Naive thymus-derived CD4-positive, alpha-beta T cell (primary cell): Measurements from ENCODE around the gene GSTCD. TPM values are rescaled to one million over a fixed set of nuclear protein-coding genes. Genes with fewer than 3 reads are reported as not detected.

Experiments
- ATAC-seq: fragments of 150-1000 bp; cut with Tn5 transposase; 2 replicates; pipeline ENCODE4 v1.10.0; 2021; ENCODE audit warnings: mild to moderate bottlenecking, moderate library complexity
- CTCF ChIA-PET: fragments of 350-600 bp; sonication (Branson Sonifier 250); formaldehyde crosslinking; loops from one replicate; lab custom pipeline; 2021; ENCODE audit warnings: antibody characterized with exemption; lab: Charles Lee
- POLR2A ChIA-PET: fragments of 350-600 bp; sonication (Branson Sonifier 250); formaldehyde crosslinking; loops from one replicate; lab custom pipeline; 2021; ENCODE audit warnings: antibody characterized with exemption, inconsistent platforms; lab: Charles Lee
- DNase-seq, 9 donors: peaks; one replicate each; pipeline versions ENCODE4 v3.0.0 to v3.0.0-alpha.2; 2020 to 2022; ENCODE audit warnings: mixed read lengths in 1 of 9
- H3K27ac ChIP-seq: one replicate; pipeline ENCODE4 v1.7.0; 2013; ENCODE audit warnings: mild to moderate bottlenecking, low read depth, low read length, moderate library complexity
- H3K27me3 ChIP-seq, 2 donors: one replicate each; pipeline ENCODE4 v1.7.0; 2013; ENCODE audit warnings: low read length in 2 of 2, mild to moderate bottlenecking in 2 of 2, moderate library complexity in 2 of 2; ENCODE audit not compliant: control insufficient read depth in 2 of 2, insufficient read depth in 2 of 2
- H3K36me3 ChIP-seq, 3 experiments: 1 replicate in 2 of 3; 2 replicates in 1 of 3; pipeline ENCODE4 v1.7.0; 2013; ENCODE audit warnings: low read length in 3 of 3, mild to moderate bottlenecking in 3 of 3, moderate library complexity in 1 of 3; ENCODE audit not compliant: insufficient read depth in 3 of 3, control insufficient read depth in 2 of 3
- H3K4me1 ChIP-seq, 2 donors: one replicate each; pipeline ENCODE4 v1.7.0; 2013; ENCODE audit warnings: low read length in 2 of 2, mild to moderate bottlenecking in 2 of 2, moderate library complexity in 1 of 2; ENCODE audit not compliant: control insufficient read depth in 2 of 2, insufficient read depth in 2 of 2
- H3K4me3 ChIP-seq: 2 replicates; pipeline ENCODE4 v1.7.0; 2013; ENCODE audit warnings: mild to moderate bottlenecking, low read length
- H3K9me3 ChIP-seq, 3 experiments: 1 replicate in 2 of 3; 2 replicates in 1 of 3; pipeline ENCODE4 v1.7.0; 2013; ENCODE audit warnings: low read length in 3 of 3; ENCODE audit not compliant: control insufficient read depth in 2 of 3
- H3K27ac Mint-ChIP-seq, 9 donors: one replicate each; pipeline ENCODE4 v1.8.0; 2020 to 2022; ENCODE audit warnings: mixed read lengths in 9 of 9, mild to moderate bottlenecking in 8 of 9, moderate library complexity in 5 of 9, inconsistent platforms in 2 of 9
- H3K27me3 Mint-ChIP-seq, 5 donors: one replicate each; pipeline ENCODE4 v1.8.0; 2021 to 2022; ENCODE audit warnings: mixed read lengths in 5 of 5, mild to moderate bottlenecking in 1 of 5
- H3K36me3 Mint-ChIP-seq, 5 donors: one replicate each; pipeline ENCODE4 v1.8.0; 2020 to 2022; ENCODE audit warnings: mixed read lengths in 5 of 5, mild to moderate bottlenecking in 3 of 5, inconsistent platforms in 1 of 5
- H3K4me1 Mint-ChIP-seq, 7 donors: one replicate each; pipeline ENCODE4 v1.8.0; 2020 to 2022; ENCODE audit warnings: mixed read lengths in 7 of 7, mild to moderate bottlenecking in 3 of 7, inconsistent platforms in 1 of 7
- H3K4me3 Mint-ChIP-seq, 10 donors: one replicate each; pipeline ENCODE4 v1.8.0; 2020 to 2022; ENCODE audit warnings: mild to moderate bottlenecking in 10 of 10, mixed read lengths in 10 of 10, moderate library complexity in 6 of 10, inconsistent platforms in 2 of 10
- H3K9me3 Mint-ChIP-seq, 11 donors: one replicate each; pipeline ENCODE4 v1.8.0; 2020 to 2022; ENCODE audit warnings: mixed read lengths in 11 of 11, mild to moderate bottlenecking in 4 of 11, inconsistent platforms in 1 of 11, moderate library complexity in 1 of 11
- intact Hi-C, 2 donors: fragments of 100-400 bp; cut with micrococcal nuclease; formaldehyde crosslinking; loops; one replicate each; pipeline ENCODE4 v1.15.1; 2023
- polyA plus RNA-seq, 2 donors: library from polyadenylated mRNA; unstranded; fragments of 300-500 nt; fragmentation: Illumina TruSeq; gene quantifications; one replicate each; pipeline ENCODE4 v1.2.3, GENCODE V29; 2021
- total RNA-seq, 6 experiments: library from RNA in 5 of 6; stranded (reverse) in 5 of 6; gene quantifications; 1 replicate in 5 of 6; 2 replicates in 1 of 6; pipeline ENCODE4 v1.2.3 and lab custom pipeline; 2021 to 2026

The GSTCD gene
- total and polyA plus RNA-seq, 7 experiments from 2014 or later, result 3.8 to 9.2 (median 5.8) TPM

- Mint-ChIP-seq H3K36me3 (peaks cover 1 to 33% (median 10%) of the 10 kb centered on the region in 5 donors), H3K4me1 (peaks cover 0 to 2% (median 0%) of the 10 kb centered on the region in 7 donors), H3K27ac (no peak overlapping the region), H3K4me3 (no peak overlapping the region), H3K9me3 (peaks cover 0 to 1% (median 0%) of the 10 kb centered on the region in 11 donors), H3K27me3 (no peaks in the 10 kb centered on the region)
- POLR2A ChIA-PET, result no interaction called here
- no peak overlapping the region for H3K27ac ChIP-seq
- no peaks in the 10 kb centered on the region for H3K9me3 ChIP-seq
- no peaks in the 10 kb centered on the region for H3K27me3 ChIP-seq
- ATAC-seq (no peak), DNase-seq (no peak)
- CTCF ChIA-PET, result no interaction called here
- intact Hi-C loops, result no loop called here
- no peak overlapping the region for H3K4me3 ChIP-seq
- no peaks in the 10 kb centered on the region for H3K36me3 ChIP-seq
- H3K4me1 ChIP-seq, result no peaks in the 10 kb centered on the region
These were observed 71.6 kb downstream of the GSTCD start for GRCh38 chr4:105780176-105780575.

GRCh38 chr4:105784761-105785160 lies 76.2 kb downstream of the GSTCD start:
- POLR2A ChIA-PET, result no interaction called here
- no peak for DNase-seq
- CTCF ChIA-PET, result no interaction called here

GRCh38 chr4:105785792-105786191 lies 77.2 kb downstream of the GSTCD start:
- no peaks in the 10 kb centered on the region for H3K27me3 ChIP-seq
- H3K27ac ChIP-seq, result no peak overlapping the region
- Mint-ChIP-seq H3K27me3 (no peaks in the 10 kb centered on the region), H3K4me1 (peaks cover 0 to 4% (median 0%) of the 10 kb centered on the region in 7 donors), H3K27ac (no peak overlapping the region), H3K4me3 (no peak overlapping the region), H3K36me3 (peaks cover 0 to 23% (median 6%) of the 10 kb centered on the region in 5 donors), H3K9me3 (no peaks in the 10 kb centered on the region)
- no peak overlapping the region for H3K4me3 ChIP-seq
- no peak for DNase-seq
- no peaks in the 10 kb centered on the region for H3K9me3 ChIP-seq
- H3K36me3 ChIP-seq, result no peaks in the 10 kb centered on the region
- ChIA-PET POLR2A (no interaction called here), CTCF (no interaction called here)
- H3K4me1 ChIP-seq, result no peaks in the 10 kb centered on the region
- no peak for ATAC-seq
- intact Hi-C loops, result no loop called here

More at GRCh38 chr4:105784761-105785160, 76.2 kb downstream of the GSTCD start:
- no peak overlapping the region for H3K27ac ChIP-seq
- no peak overlapping the region for H3K27ac Mint-ChIP-seq
- H3K36me3 Mint-ChIP-seq, result peaks cover 0 to 23% (median 6%) of the 10 kb centered on the region in 5 donors
- intact Hi-C loops, result no loop called here
- no peaks in the 10 kb centered on the region for H3K4me1 ChIP-seq
- H3K27me3 Mint-ChIP-seq, result no peaks in the 10 kb centered on the region
- H3K36me3 ChIP-seq, result no peaks in the 10 kb centered on the region
- H3K4me3 Mint-ChIP-seq, result no peak overlapping the region
- no peak for ATAC-seq
- H3K4me1 Mint-ChIP-seq, result peaks cover 0 to 4% (median 0%) of the 10 kb centered on the region in 7 donors
- no peaks in the 10 kb centered on the region for H3K9me3 ChIP-seq
- H3K27me3 ChIP-seq, result no peaks in the 10 kb centered on the region
- H3K4me3 ChIP-seq, result no peak overlapping the region
- H3K9me3 Mint-ChIP-seq, result no peaks in the 10 kb centered on the region

GRCh38 chr4:105786748-105787147 lies 78.2 kb downstream of the GSTCD start:
- H3K27ac ChIP-seq, result no peak overlapping the region
- DNase-seq (no peak), ATAC-seq (no peak)
- peaks cover 0 to 4% (median 0%) of the 10 kb centered on the region in 7 donors for H3K4me1 Mint-ChIP-seq
- intact Hi-C loops, result no loop called here
- no peak overlapping the region for H3K27ac Mint-ChIP-seq
- H3K4me3 ChIP-seq, result no peak overlapping the region
- H3K27me3 ChIP-seq, result no peaks in the 10 kb centered on the region
- H3K4me1 ChIP-seq, result no peaks in the 10 kb centered on the region
- ChIA-PET CTCF (no interaction called here), POLR2A (no interaction called here)
- H3K9me3 ChIP-seq, result no peaks in the 10 kb centered on the region
- H3K27me3 Mint-ChIP-seq, result no peaks in the 10 kb centered on the region
- peaks cover 0 to 23% (median 6%) of the 10 kb centered on the region in 5 donors for H3K36me3 Mint-ChIP-seq
- H3K4me3 Mint-ChIP-seq, result no peak overlapping the region
- no peaks in the 10 kb centered on the region for H3K9me3 Mint-ChIP-seq
- no peaks in the 10 kb centered on the region for H3K36me3 ChIP-seq

DNA sequence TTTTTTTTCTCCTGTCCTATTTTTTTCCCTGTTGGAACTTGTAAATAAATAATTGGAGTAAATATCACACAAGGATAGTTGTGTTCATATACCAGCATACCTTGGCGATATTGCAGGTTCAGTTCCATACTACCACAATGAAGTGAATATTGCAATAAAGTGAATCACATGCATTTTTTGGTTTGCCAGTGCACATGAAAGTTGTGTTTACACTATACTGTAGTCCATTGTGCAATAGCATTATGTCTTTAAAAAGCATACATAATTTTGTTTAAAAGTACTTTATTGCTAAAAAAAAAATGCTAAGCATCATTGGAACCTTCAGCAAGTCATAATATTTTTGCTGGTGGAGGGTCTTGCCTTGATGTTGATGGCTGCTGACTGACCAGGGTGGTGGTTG lies 88.6 kb downstream of the GSTCD start:
- no peaks in the 10 kb centered on the region for H3K27me3 Mint-ChIP-seq
- Histone ChIP-seq H3K4me1 (no peaks in the 10 kb centered on the region), H3K36me3 (no peaks in the 10 kb centered on the region), H3K4me3 (no peak overlapping the region), H3K27ac (no peak overlapping the region), H3K27me3 (no peaks in the 10 kb centered on the region), H3K9me3 (no peaks in the 10 kb centered on the region)
- ATAC-seq (no peak), DNase-seq (no peak)
- peaks cover 0 to 5% (median 0%) of the 10 kb centered on the region in 11 donors for H3K9me3 Mint-ChIP-seq
- intact Hi-C loops, result no loop called here
- H3K4me1 Mint-ChIP-seq, result no peaks in the 10 kb centered on the region
- CTCF ChIA-PET, result no interaction called here
- H3K36me3 Mint-ChIP-seq, result peaks cover 3 to 29% (median 13%) of the 10 kb centered on the region in 5 donors
- no peak overlapping the region for H3K4me3 Mint-ChIP-seq
- POLR2A ChIA-PET, result no interaction called here
- no peak overlapping the region for H3K27ac Mint-ChIP-seq

DNA sequence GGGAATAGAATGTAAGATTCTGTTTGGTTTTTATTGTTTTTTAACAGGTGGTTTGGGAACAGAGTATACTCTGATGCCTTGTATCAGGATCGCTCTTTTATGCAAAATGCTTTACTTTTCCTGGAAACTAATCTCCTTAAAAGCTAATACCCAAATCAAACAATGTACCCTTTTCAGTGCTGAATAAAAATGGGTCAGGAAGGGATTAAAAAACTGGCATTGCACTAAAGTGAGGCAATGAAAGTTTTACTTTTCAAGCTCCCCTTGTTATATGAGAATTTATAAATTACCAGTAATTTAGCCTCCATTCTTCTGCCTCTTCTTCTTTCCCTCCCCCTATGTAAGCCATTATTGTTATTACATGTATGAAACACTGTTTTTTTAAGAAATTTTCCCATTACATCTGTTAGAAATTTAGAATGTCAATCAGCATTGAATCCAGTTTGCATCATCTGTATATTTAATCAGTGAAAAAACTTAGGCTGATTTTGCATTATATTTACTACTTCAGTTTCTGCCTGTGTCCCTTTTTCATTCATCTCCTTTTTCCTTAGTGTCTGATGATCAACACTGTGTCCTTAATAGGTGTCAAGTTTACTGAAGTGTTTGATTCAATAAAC lies 97.0 kb downstream of the GSTCD start:
- Mint-ChIP-seq H3K4me3 (no peak overlapping the region), H3K9me3 (no peaks in the 10 kb centered on the region), H3K27ac (no peak overlapping the region), H3K27me3 (no peaks in the 10 kb centered on the region), H3K36me3 (peaks cover 0 to 14% (median 0%) of the 10 kb centered on the region in 5 donors), H3K4me1 (peaks cover 0 to 5% (median 0%) of the 10 kb centered on the region in 7 donors)
- H3K36me3 ChIP-seq, result no peaks in the 10 kb centered on the region
- DNase-seq, result no peak
- no peaks in the 10 kb centered on the region for H3K4me1 ChIP-seq
- CTCF ChIA-PET, result no interaction called here
- H3K4me3 ChIP-seq, result no peak overlapping the region
- H3K27ac ChIP-seq, result no peak overlapping the region
- intact Hi-C loops, result no loop called here
- POLR2A ChIA-PET, result no interaction called here
- H3K9me3 ChIP-seq, result no peaks in the 10 kb centered on the region
- H3K27me3 ChIP-seq, result no peaks in the 10 kb centered on the region
- no peak for ATAC-seq

GRCh38 chr4:105807496-105807895 lies 98.9 kb downstream of the GSTCD start:
- H3K27me3 ChIP-seq, result no peaks in the 10 kb centered on the region
- no peak overlapping the region for H3K4me3 ChIP-seq
- ATAC-seq (no peak), DNase-seq (no peak)
- H3K36me3 ChIP-seq, result no peaks in the 10 kb centered on the region
- intact Hi-C loops, result no loop called here
- Mint-ChIP-seq H3K27me3 (no peaks in the 10 kb centered on the region), H3K36me3 (peaks cover 0 to 10% (median 0%) of the 10 kb centered on the region in 5 donors), H3K27ac (no peak overlapping the region), H3K4me1 (peaks cover 0 to 5% (median 0%) of the 10 kb centered on the region in 7 donors), H3K9me3 (peaks cover 0 to 4% (median 0%) of the 10 kb centered on the region in 11 donors), H3K4me3 (no peak overlapping the region)
- H3K27ac ChIP-seq, result no peak overlapping the region
- POLR2A ChIA-PET, result no interaction called here
- CTCF ChIA-PET, result no interaction called here
- no peaks in the 10 kb centered on the region for H3K4me1 ChIP-seq
- no peaks in the 10 kb centered on the region for H3K9me3 ChIP-seq
